Fibroblast of lung (primary cell): ENCODE results near the gene CYP11A1. TPM values are rescaled to one million over a fixed set of nuclear protein-coding genes. Genes with fewer than 3 reads are reported as not detected.

Experiments
- DNase-seq, 2 donors: peaks; one replicate each; pipeline versions ENCODE4 v3.0.0 to v3.0.0-alpha.2; 2010; ENCODE audit warnings: low read depth in 2 of 2
- H2AFZ ChIP-seq: 2 replicates; pipeline ENCODE4 v1.5.1; 2012; ENCODE audit warnings: low read length, control low read depth, inconsistent platforms
- H3K27ac ChIP-seq: 2 replicates; pipeline ENCODE4 v1.5.1; 2011; ENCODE audit warnings: low read length, control low read depth; ENCODE audit not compliant: insufficient read depth
- H3K27me3 ChIP-seq: 2 replicates; pipeline ENCODE4 v1.5.1; 2011; ENCODE audit warnings: mild to moderate bottlenecking, low read length; ENCODE audit not compliant: control insufficient read depth, insufficient read depth
- H3K36me3 ChIP-seq: 2 replicates; pipeline ENCODE4 v1.5.1; 2011; ENCODE audit warnings: low read length; ENCODE audit not compliant: control insufficient read depth, insufficient read depth
- H3K4me1 ChIP-seq: 2 replicates; pipeline ENCODE4 v1.5.1; 2011; ENCODE audit warnings: low read length; ENCODE audit not compliant: control insufficient read depth, insufficient read depth; ENCODE audit errors: extremely low read depth
- H3K4me2 ChIP-seq: 2 replicates; pipeline ENCODE4 v1.5.1; 2011; ENCODE audit warnings: low read length, control low read depth; ENCODE audit not compliant: insufficient read depth; ENCODE audit errors: extremely low read depth
- H3K4me3 ChIP-seq, 4 experiments: fragments of 200-600 bp in 1 of 4; sonication (generic) in 1 of 4; replicated peaks in 1 of 4; 2 replicates each; pipeline ENCODE4 v1.5.1; 2011 to 2016; ENCODE audit warnings: low read length in 4 of 4, low read depth in 3 of 4, mild to moderate bottlenecking in 3 of 4, control low read depth in 2 of 4, inconsistent platforms in 1 of 4, mixed read lengths in 1 of 4; ENCODE audit not compliant: insufficient read depth in 1 of 4; ENCODE audit errors: control extremely low read depth in 1 of 4
- H3K79me2 ChIP-seq: 2 replicates; pipeline ENCODE4 v1.5.1; 2012; ENCODE audit warnings: mild to moderate bottlenecking, low read length, inconsistent platforms; ENCODE audit not compliant: control insufficient read depth, insufficient read depth
- H3K9ac ChIP-seq: 2 replicates; pipeline ENCODE4 v1.5.1; 2011; ENCODE audit warnings: mild to moderate bottlenecking, low read length, control low read depth; ENCODE audit not compliant: insufficient read depth
- H3K9me3 ChIP-seq: 2 replicates; pipeline ENCODE4 v1.5.1; 2012; ENCODE audit warnings: low read depth, low read length; ENCODE audit not compliant: control insufficient read depth, insufficient read depth
- H4K20me1 ChIP-seq: 2 replicates; pipeline ENCODE4 v1.5.1; 2011; ENCODE audit warnings: low read length; ENCODE audit not compliant: control insufficient read depth, insufficient read depth; ENCODE audit errors: extremely low read depth
- EZH2 ChIP-seq: IDR thresholded peaks from 2 replicates; pipeline ENCODE4 v1.5.1; 2012; ENCODE audit warnings: low read length, control low read depth, mild to moderate bottlenecking; ENCODE audit errors: missing control alignments
- polyA plus RNA-seq, 2 donors: library from polyadenylated mRNA; depleted of rRNA in 1 of 2; stranded (reverse) in 1 of 2; unstranded in 1 of 2; fragments of >200 nt; gene quantifications; 2 replicates each; pipeline ENCODE4 v1.2.1, GENCODE V29; 2011 to 2012; ENCODE audit warnings: missing spikeins in 1 of 2
- total RNA-seq: library from RNA; depleted of rRNA; stranded (reverse); fragments of >200 nt; gene quantifications from 2 replicates; pipeline ENCODE4 v1.2.1, GENCODE V29; 2014
- TF ChIP-seq, protein P1 (sequence below), 2 donors: IDR thresholded peaks in 1 of 2; conservative IDR thresholded peaks in 1 of 2; 1 replicate in 1 of 2; 2 replicates in 1 of 2; pipeline ENCODE4 v1.5.1; 2011 to 2012; ENCODE audit warnings: low read length in 2 of 2, control low read depth in 1 of 2, inconsistent platforms in 1 of 2, low read depth in 1 of 2, mild to moderate bottlenecking in 1 of 2

The CYP11A1 gene
- total and polyA plus RNA-seq, 2 donors (not counting 1 experiment from before 2014, with no cell fraction given): 0.07 to 0.33 TPM

- no peaks in the 10 kb centered on the region for H3K27me3 ChIP-seq
- H3K4me2 ChIP-seq: peak overlapping the region; percentile 13
- H3K4me1 ChIP-seq: peaks cover 27% of the 10 kb centered on the region
Measured at GRCh38 chr15:74403991-74404563, 36.6 kb upstream of the CYP11A1 start.

DNA sequence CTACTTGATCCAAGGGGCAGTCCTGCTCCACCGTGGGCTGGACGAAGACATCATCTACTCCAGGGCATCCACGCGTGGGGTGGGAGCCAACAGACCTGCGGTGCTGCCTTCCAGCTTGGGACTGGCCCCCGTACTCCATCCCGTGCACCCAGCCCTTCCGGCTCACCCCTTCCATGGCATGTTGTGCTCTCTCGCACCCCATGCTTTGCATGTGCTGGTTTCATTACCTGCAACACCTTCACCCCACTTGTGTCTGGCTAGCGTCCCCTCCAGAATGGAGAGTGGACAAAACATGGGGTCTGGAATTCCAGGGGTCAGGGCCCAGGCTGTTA lies 36.1 kb upstream of the CYP11A1 start:
- H3K4me1 ChIP-seq: peaks cover 27% of the 10 kb centered on the region
- DNase-seq: no peak
- no peak overlapping the region for H3K4me3 ChIP-seq
- peak overlapping the region; percentile 62 for H2AFZ ChIP-seq
- H3K27ac ChIP-seq: no peak overlapping the region
- H3K4me2 ChIP-seq: no peak overlapping the region
- no peaks in the 10 kb centered on the region for H3K79me2 ChIP-seq
- no peaks in the 10 kb centered on the region for H3K36me3 ChIP-seq
- no peaks in the 10 kb centered on the region for H4K20me1 ChIP-seq
- no peaks in the 10 kb centered on the region for H3K27me3 ChIP-seq
- no peak for TF ChIP-seq EZH2
- TF ChIP-seq, protein P1, sequence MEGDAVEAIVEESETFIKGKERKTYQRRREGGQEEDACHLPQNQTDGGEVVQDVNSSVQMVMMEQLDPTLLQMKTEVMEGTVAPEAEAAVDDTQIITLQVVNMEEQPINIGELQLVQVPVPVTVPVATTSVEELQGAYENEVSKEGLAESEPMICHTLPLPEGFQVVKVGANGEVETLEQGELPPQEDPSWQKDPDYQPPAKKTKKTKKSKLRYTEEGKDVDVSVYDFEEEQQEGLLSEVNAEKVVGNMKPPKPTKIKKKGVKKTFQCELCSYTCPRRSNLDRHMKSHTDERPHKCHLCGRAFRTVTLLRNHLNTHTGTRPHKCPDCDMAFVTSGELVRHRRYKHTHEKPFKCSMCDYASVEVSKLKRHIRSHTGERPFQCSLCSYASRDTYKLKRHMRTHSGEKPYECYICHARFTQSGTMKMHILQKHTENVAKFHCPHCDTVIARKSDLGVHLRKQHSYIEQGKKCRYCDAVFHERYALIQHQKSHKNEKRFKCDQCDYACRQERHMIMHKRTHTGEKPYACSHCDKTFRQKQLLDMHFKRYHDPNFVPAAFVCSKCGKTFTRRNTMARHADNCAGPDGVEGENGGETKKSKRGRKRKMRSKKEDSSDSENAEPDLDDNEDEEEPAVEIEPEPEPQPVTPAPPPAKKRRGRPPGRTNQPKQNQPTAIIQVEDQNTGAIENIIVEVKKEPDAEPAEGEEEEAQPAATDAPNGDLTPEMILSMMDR (conservative IDR thresholded peaks at IDR 0.05 in 1 of 2, IDR thresholded peaks at IDR 0.05 in 1 of 2; ENCODE audit: low read depth in 1 of 2, low read length in 2 of 2): no peak
- H3K9ac ChIP-seq: no peak overlapping the region
- H3K9me3 ChIP-seq: no peaks in the 10 kb centered on the region

More at GRCh38 chr15:74403991-74404563, 36.6 kb upstream of the CYP11A1 start:
- no peaks in the 10 kb centered on the region for H3K36me3 ChIP-seq
- H3K27ac ChIP-seq: no peak overlapping the region
- H3K79me2 ChIP-seq: no peaks in the 10 kb centered on the region
- TF ChIP-seq, protein P1 (conservative IDR thresholded peaks at IDR 0.05 in 1 of 2, IDR thresholded peaks at IDR 0.05 in 1 of 2; ENCODE audit: low read depth in 1 of 2, low read length in 2 of 2): no peak
- TF ChIP-seq EZH2: no peak
- no peaks in the 10 kb centered on the region for H4K20me1 ChIP-seq
- no peak overlapping the region for H3K4me3 ChIP-seq
- H3K9ac ChIP-seq: no peak overlapping the region
- H2AFZ ChIP-seq: peak overlapping the region; percentile 62
- no peaks in the 10 kb centered on the region for H3K9me3 ChIP-seq
- no peak for DNase-seq

DNA sequence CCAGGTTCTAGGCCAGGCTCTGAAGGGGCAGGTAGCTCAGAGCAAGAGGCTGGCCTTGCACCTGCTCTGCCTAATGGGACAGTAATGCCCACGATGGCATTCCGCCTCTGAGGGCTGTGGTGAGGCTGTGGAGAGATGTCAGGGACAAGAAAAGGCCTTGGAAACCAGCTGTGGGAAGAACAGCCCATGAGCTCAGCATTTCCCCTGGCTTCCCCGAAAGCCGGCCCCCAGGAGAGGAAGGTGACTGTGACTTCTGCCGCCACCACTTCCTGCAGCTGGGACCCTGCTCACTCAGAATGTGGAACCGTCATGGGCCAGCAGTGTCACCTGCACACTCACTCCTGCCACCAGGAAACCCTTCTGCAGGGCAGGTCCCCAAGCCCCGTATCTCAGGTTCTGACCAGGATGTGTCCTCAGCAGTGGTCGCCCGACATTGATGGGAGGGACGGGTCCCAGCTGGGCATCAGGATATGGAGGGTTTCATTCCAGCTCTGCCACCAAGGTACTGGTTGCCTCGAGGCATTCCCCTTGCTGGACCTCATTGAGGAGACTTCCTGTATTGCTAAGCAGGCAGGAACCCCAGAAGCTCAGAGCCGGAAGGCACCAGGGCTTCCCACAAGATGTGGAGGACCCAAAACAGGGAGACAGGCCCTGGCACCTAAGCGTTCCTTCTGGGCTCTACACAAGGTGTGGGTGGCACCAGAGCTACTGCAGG lies 35.6 kb upstream of the CYP11A1 start:
- H3K36me3 ChIP-seq: no peaks in the 10 kb centered on the region
- peaks cover 27% of the 10 kb centered on the region for H3K4me1 ChIP-seq
- H2AFZ ChIP-seq: no peak overlapping the region
- H3K4me2 ChIP-seq: no peak overlapping the region
- H3K9ac ChIP-seq: no peak overlapping the region
- no peaks in the 10 kb centered on the region for H4K20me1 ChIP-seq
- no peaks in the 10 kb centered on the region for H3K79me2 ChIP-seq
- no peak for DNase-seq
- no peaks in the 10 kb centered on the region for H3K27me3 ChIP-seq
- TF ChIP-seq, protein P1 (conservative IDR thresholded peaks at IDR 0.05 in 1 of 2, IDR thresholded peaks at IDR 0.05 in 1 of 2; ENCODE audit: low read depth in 1 of 2, low read length in 2 of 2): no peak
- no peak for TF ChIP-seq EZH2
- no peak overlapping the region for H3K4me3 ChIP-seq
- H3K27ac ChIP-seq: no peak overlapping the region
- H3K9me3 ChIP-seq: no peaks in the 10 kb centered on the region
